ENCODE data around the gene QSOX1. TPM values are rescaled to one million over a fixed set of nuclear protein-coding genes. Genes with fewer than 3 reads are reported as not detected.

Gene QSOX1
- total RNA-seq, 4 donors from 2014 or later = 104 to 138 (median 107) TPM

- no peak for TF ChIP-seq POLR2AphosphoS5 (IDR thresholded peaks at IDR 0.05)
- Histone ChIP-seq H3K9me3 (no peaks in the 10 kb centered on the region), H3K4me1 (peaks cover 0 to 3% (median 0%) of the 10 kb centered on the region in 4 donors), H3K27ac (replicated peaks in 1 of 4) (no peak overlapping the region), H3K36me3 (peaks cover 46 to 85% (median 66%) of the 10 kb centered on the region in 4 donors), H3K4me3 (no peak overlapping the region), H3K27me3 (no peaks in the 10 kb centered on the region)
- 90% methylated on average over 10 of the region's 10 CpGs for WGBS
- intact Hi-C loops (cut with DNase I) = no loop called here
- DNase-seq (ENCODE audit: extremely low spot score) = no peak
Measured at GRCh38 chr1:180183426-180183825, 28.8 kb downstream of the QSOX1 start.

GRCh38 chr1:180184041-180184440, 29.4 kb downstream of the QSOX1 start:
- no peak for DNase-seq (ENCODE audit: extremely low spot score)
- Histone ChIP-seq H3K4me3 (no peak overlapping the region), H3K4me1 (no peaks in the 10 kb centered on the region), H3K27me3 (no peaks in the 10 kb centered on the region), H3K9me3 (no peaks in the 10 kb centered on the region), H3K36me3 (peaks cover 46 to 91% (median 72%) of the 10 kb centered on the region in 4 donors), H3K27ac (replicated peaks in 1 of 4) (no peak overlapping the region)
- intact Hi-C loops (cut with DNase I) = no loop called here
- no peak for TF ChIP-seq POLR2AphosphoS5 (IDR thresholded peaks at IDR 0.05)
- no peak for TF ChIP-seq POLR2A (IDR thresholded peaks at IDR 0.05; ENCODE audit: low read depth)
- no peak for TF ChIP-seq CTCF (IDR thresholded peaks at IDR 0.05)
- no peak for TF ChIP-seq EP300 (IDR thresholded peaks at IDR 0.05)
- 84% methylated on average over 6 of the region's 9 CpGs for whole genome bisulfite sequencing

- Histone ChIP-seq H3K27me3 (no peaks in the 10 kb centered on the region), H3K4me1 (no peaks in the 10 kb centered on the region), H3K9me3 (no peaks in the 10 kb centered on the region), H3K4me3 (no peak overlapping the region), H3K27ac (replicated peaks in 1 of 4) (no peak overlapping the region), H3K36me3 (peaks cover 49 to 92% (median 82%) of the 10 kb centered on the region in 4 donors)
- intact Hi-C loops (cut with DNase I) = loop anchor here (5.0 kb wide), 1 partner anchor 292 kb away; no protein-coding TSS in a partner anchor
- 91% methylated on average over 3 of the region's 5 CpGs for WGBS
- DNase-seq (ENCODE audit: extremely low spot score) = no peak
- TF ChIP-seq CTCF (IDR thresholded peaks at IDR 0.05) (no peak), EP300 (IDR thresholded peaks at IDR 0.05) (no peak), POLR2A (IDR thresholded peaks at IDR 0.05; ENCODE audit: low read depth) (no peak), POLR2AphosphoS5 (IDR thresholded peaks at IDR 0.05) (no peak)
Measured at GRCh38 chr1:180185281-180185680, 30.6 kb downstream of the QSOX1 start.

- TF ChIP-seq CTCF (IDR thresholded peaks at IDR 0.05) = no peak
- TF ChIP-seq POLR2A (IDR thresholded peaks at IDR 0.05; ENCODE audit: low read depth) = no peak
- TF ChIP-seq EP300 (IDR thresholded peaks at IDR 0.05) = no peak
- TF ChIP-seq POLR2AphosphoS5 (IDR thresholded peaks at IDR 0.05) = no peak
- WGBS = 92% methylated on average over 8 of the region's 9 CpGs
- Histone ChIP-seq H3K4me1 (no peaks in the 10 kb centered on the region), H3K9me3 (no peaks in the 10 kb centered on the region), H3K27ac (replicated peaks in 1 of 4) (no peak overlapping the region), H3K36me3 (peaks cover 53 to 100% (median 90%) of the 10 kb centered on the region in 4 donors), H3K4me3 (no peak overlapping the region), H3K27me3 (no peaks in the 10 kb centered on the region)
- no peak for DNase-seq (ENCODE audit: extremely low spot score)
- intact Hi-C loops (cut with DNase I) = loop anchor here (5.0 kb wide), 1 partner anchor 291 kb away; no protein-coding TSS in a partner anchor
Measured at GRCh38 chr1:180185971-180186645, 31.4 kb downstream of the QSOX1 start.

GRCh38 chr1:180186831-180187230, 32.2 kb downstream of the QSOX1 start:
- TF ChIP-seq CTCF (IDR thresholded peaks at IDR 0.05) = no peak
- no peak overlapping the region for H3K4me3 ChIP-seq
- peaks cover 51 to 100% (median 95%) of the 10 kb centered on the region in 4 donors for H3K36me3 ChIP-seq
- intact Hi-C loops (cut with DNase I) = loop anchor here (5.0 kb wide), 1 partner anchor 290 kb away; no protein-coding TSS in a partner anchor
- no peak for DNase-seq (ENCODE audit: extremely low spot score)
- no peak overlapping the region for H3K27ac ChIP-seq (replicated peaks in 1 of 4)
- H3K27me3 ChIP-seq = no peaks in the 10 kb centered on the region
- H3K9me3 ChIP-seq = no peaks in the 10 kb centered on the region
- H3K4me1 ChIP-seq = no peaks in the 10 kb centered on the region
- WGBS = 72% methylated on average over 8 of the region's 8 CpGs

Data from esophagus muscularis mucosa (tissue), 4 donors.